Peyer's patch (tissue), 4 donors: ENCODE results near the gene HTR2C.

Experiments
- CTCF ChIP-seq, 6 experiments: fragments of 450-650 bp in 4 of 6; fragments of 200-600 bp in 2 of 6; sonication (generic) in 1 of 6; IDR thresholded peaks; one replicate each; pipeline ENCODE4 v1.5.1; 2017 to 2019; ENCODE audit warnings: antibody characterized with exemption in 6 of 6, mild to moderate bottlenecking in 3 of 6, moderate library complexity in 1 of 6
- POLR2A ChIP-seq, 2 donors: fragments of 450-650 bp; IDR thresholded peaks; one replicate each; pipeline ENCODE4 v1.5.1; 2017; ENCODE audit warnings: antibody characterized with exemption in 2 of 2, mild to moderate bottlenecking in 2 of 2, moderate library complexity in 2 of 2

GRCh38 chrX:114580336-114580735 lies 3.5 kb upstream of the HTR2C start:
- TF ChIP-seq CTCF (IDR thresholded peaks at IDR 0.05): peak in 1 of 6 experiments; percentile 9
- TF ChIP-seq POLR2A (IDR thresholded peaks at IDR 0.05): no peak
